Upper lobe of left lung (tissue), 4 donors: Measurements from ENCODE around the gene TOP1.

Experiments
- CTCF ChIP-seq, 6 experiments: fragments of 450-650 bp in 4 of 6; fragments of 200-600 bp in 2 of 6; sonication (generic) in 2 of 6; IDR thresholded peaks; one replicate each; pipeline ENCODE4 v1.5.1; 2016 to 2019; ENCODE audit warnings: antibody characterized with exemption in 6 of 6
- POLR2A ChIP-seq, 4 donors: fragments of 450-650 bp; IDR thresholded peaks; one replicate each; pipeline ENCODE4 v1.5.1; 2016 to 2017; ENCODE audit warnings: antibody characterized with exemption in 4 of 4, mild to moderate bottlenecking in 2 of 4

- no peak for TF ChIP-seq CTCF (IDR thresholded peaks at IDR 0.05)
- TF ChIP-seq POLR2A (IDR thresholded peaks at IDR 0.05): no peak
Measured at GRCh38 chr20:41068806-41069205, 40.2 kb downstream of the TOP1 start.
